Sigmoid colon (tissue), 4 donors: ENCODE measurements around the gene ACTL8.

Experiments
- EP300 ChIP-seq, 4 donors: sonication (generic); formaldehyde crosslinking; IDR thresholded peaks; one replicate each; pipeline ENCODE4 v1.6.1; 2017; ENCODE audit warnings: antibody characterized with exemption in 4 of 4
- POLR2A ChIP-seq, 2 donors: fragments of 450-650 bp; IDR thresholded peaks; one replicate each; pipeline ENCODE4 v1.6.1; 2016; ENCODE audit warnings: antibody characterized with exemption in 2 of 2, mild to moderate bottlenecking in 2 of 2, moderate library complexity in 2 of 2
- POLR2AphosphoS5 ChIP-seq, 4 donors: sonication (generic); formaldehyde crosslinking; IDR thresholded peaks; one replicate each; pipeline ENCODE4 v1.6.1; 2017; ENCODE audit warnings: antibody characterized with exemption in 4 of 4
- TF ChIP-seq, protein P1 (sequence below), 4 experiments: fragments of 450-650 bp in 3 of 4; fragments of 200-600 bp in 1 of 4; IDR thresholded peaks; one replicate each; pipeline ENCODE4 v1.5.1; 2016 to 2019; ENCODE audit warnings: antibody characterized with exemption in 4 of 4, mild to moderate bottlenecking in 3 of 4, moderate library complexity in 2 of 4

DNA sequence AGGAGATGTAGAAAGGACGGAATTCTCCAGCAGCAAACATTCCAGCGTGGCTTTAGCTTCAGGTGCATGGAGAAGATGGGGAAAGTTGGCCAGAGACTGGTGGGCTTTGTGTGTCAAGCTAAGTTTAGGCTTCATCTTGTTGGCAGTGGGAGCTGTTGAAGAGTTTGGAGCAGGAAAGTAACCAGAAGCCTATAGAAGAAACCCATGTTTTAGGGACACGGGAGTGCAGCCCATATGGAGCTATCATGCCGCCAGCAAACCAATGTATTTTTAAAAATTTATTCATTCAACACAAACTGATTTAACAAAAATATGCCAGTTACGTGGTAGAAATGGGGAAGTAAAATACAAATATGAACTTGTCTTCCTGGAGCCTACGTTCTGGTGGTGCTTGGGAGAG is 53.7 kb downstream of the ACTL8 start:
- TF ChIP-seq, protein P1, sequence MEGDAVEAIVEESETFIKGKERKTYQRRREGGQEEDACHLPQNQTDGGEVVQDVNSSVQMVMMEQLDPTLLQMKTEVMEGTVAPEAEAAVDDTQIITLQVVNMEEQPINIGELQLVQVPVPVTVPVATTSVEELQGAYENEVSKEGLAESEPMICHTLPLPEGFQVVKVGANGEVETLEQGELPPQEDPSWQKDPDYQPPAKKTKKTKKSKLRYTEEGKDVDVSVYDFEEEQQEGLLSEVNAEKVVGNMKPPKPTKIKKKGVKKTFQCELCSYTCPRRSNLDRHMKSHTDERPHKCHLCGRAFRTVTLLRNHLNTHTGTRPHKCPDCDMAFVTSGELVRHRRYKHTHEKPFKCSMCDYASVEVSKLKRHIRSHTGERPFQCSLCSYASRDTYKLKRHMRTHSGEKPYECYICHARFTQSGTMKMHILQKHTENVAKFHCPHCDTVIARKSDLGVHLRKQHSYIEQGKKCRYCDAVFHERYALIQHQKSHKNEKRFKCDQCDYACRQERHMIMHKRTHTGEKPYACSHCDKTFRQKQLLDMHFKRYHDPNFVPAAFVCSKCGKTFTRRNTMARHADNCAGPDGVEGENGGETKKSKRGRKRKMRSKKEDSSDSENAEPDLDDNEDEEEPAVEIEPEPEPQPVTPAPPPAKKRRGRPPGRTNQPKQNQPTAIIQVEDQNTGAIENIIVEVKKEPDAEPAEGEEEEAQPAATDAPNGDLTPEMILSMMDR (IDR thresholded peaks at IDR 0.05): no peak
- no peak for TF ChIP-seq POLR2A (IDR thresholded peaks at IDR 0.05)
- no peak for TF ChIP-seq POLR2AphosphoS5 (IDR thresholded peaks at IDR 0.05)
- no peak for TF ChIP-seq EP300 (IDR thresholded peaks at IDR 0.05)
